ENCODE results near the gene RARG.

- TF ChIP-seq CTCF (conservative IDR thresholded peaks at IDR 0.05; ENCODE audit: low read depth, low read length) = no peak
- TF ChIP-seq EZH2 (IDR thresholded peaks at IDR 0.05; ENCODE audit: borderline replicate concordance, low read depth, low read length, poor library complexity, severe bottlenecking) = no peak
Measured at GRCh38 chr12:53181935-53182334, 50.1 kb downstream of the RARG start.
